ENCODE measurements around the gene ZNF423.

- no peak for TF ChIP-seq CTCF (IDR thresholded peaks at IDR 0.05)
- no peak for TF ChIP-seq POLR2A (IDR thresholded peaks at IDR 0.05)
Observed at GRCh38 chr16:49494474-49494873, 361.4 kb downstream of the ZNF423 start.
